GM21528 (cell line): ENCODE data around the gene ZNF718.
"Not testable (repeated sequence)": the region's sequence is repeated elsewhere in the genome, so short reads cannot be mapped to it uniquely, and the experiment has no call there.

Experiments used
- ATAC-seq: cut with Tn5 transposase; IDR thresholded peaks from one replicate; pipeline ENCODE4 v1.9.1; 2021; ENCODE audit warnings: mild to moderate bottlenecking, moderate library complexity; ENCODE audit not compliant: unreplicated experiment, low FRiP score

The ZNF718 gene

GRCh38 chr4:124275-125081 lies at the start of gene ZNF718:
ZNF718 (plus strand) TSS chr4:124501; CDS start chr4:124671, 170 bp downstream.
- peak; percentile 99 for ATAC-seq

- no peak for ATAC-seq
These were observed 38.4 kb upstream of the ZNF718 start for GRCh38 chr4:85951-86350.

DNA sequence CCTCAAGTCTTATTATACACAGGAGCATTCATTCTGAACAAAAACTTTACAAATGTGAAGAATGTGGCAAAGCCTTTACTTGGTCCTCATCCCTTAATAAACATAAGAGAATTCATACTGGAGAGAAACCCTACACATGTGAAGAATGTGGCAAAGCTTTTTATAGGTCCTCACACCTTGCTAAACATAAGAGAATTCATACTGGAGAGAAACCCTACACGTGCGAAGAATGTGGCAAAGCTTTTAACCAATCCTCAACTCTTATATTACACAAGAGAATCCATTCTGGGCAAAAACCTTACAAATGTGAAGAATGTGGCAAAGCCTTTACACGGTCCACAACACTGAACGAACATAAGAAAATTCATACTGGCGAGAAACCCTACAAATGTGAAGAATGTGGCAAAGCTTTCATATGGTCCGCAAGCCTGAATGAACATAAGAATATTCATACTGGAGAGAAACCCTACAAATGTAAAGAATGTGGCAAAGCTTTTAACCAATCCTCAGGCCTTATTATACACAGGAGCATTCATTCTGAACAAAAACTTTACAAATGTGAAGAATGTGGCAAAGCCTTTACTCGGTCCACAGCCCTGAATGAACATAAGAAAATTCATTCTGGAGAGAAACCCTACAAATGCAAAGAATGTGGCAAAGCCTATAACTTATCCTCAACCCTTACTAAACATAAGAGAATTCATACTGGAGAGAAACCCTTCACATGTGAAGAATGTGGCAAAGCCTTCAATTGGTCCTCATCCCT lies 37.6 kb upstream of the ZNF718 start:
- not testable (repeated sequence) for ATAC-seq

- ATAC-seq: no peak
These were observed 25.9 kb upstream of the ZNF718 start for GRCh38 chr4:98386-98785.

DNA sequence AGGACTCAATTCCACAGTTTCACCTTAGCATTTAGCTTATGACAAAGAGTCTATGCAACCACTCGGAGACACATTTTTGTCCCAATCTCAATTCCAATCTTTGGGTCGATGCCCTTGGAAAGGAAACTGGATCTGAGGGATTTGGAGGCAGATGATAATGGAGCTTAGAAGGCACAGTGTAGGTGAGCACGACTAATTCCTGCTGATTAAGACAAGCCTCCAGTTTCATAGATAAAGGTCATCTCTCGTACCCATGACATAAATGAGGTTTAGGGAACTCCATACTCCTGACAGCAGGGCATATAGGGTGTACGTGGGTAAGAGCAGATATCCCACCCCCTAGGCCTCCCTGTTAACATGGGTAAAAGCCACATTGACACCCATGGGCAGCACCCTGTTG lies 24.4 kb upstream of the ZNF718 start:
- ATAC-seq: no peak

- no peak for ATAC-seq
These were observed 17.2 kb upstream of the ZNF718 start for GRCh38 chr4:107083-107443.

DNA sequence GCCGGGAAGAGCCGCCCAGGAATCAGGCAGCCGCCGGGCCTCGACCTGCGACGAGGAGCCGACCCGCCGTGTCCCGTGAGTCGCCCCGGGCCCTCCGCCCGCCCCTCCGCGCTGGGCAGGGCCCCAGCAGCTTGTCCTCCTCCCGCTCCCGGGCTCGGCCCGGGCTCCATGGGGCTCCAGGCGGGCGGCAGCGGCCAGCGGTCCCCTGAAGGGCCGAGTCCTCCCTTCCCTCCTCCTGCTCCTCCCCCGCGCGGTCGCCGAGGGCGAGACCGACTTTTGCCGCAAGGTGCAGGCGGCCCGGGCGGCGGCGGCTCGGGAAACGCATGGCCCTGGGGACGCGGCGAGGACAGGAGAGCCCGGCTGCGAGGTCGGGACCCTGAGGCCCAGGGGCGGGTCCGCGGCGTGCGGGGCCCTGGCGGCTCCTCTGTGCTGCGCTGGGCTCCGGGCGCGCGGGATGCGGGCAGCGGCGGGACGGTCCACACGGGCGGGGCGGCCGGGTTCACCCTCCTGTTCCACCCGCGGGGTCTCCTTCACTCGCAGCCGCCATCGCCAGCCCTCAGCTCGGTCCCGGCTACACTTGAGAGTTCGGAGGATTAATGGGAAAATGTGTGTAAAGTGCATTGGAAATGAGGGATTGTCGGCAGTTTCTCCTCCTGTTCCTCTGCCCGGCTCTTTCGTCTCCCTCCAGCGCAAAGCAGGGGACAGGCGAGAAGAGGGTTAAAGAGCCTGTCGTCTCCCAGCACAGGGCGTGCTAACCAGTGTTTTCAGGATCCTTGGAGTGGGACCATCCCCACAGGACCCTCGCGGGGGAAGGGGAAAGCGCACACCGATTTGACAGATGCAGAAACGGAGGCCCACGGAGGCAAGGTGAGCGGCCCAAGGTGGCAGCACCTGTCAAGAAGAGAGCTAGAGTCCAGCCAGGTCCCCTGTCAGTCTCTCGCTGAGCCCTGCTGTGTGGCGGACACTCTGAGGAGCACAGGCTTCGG lies 16.6 kb upstream of the ZNF718 start:
- ATAC-seq: no peak

DNA sequence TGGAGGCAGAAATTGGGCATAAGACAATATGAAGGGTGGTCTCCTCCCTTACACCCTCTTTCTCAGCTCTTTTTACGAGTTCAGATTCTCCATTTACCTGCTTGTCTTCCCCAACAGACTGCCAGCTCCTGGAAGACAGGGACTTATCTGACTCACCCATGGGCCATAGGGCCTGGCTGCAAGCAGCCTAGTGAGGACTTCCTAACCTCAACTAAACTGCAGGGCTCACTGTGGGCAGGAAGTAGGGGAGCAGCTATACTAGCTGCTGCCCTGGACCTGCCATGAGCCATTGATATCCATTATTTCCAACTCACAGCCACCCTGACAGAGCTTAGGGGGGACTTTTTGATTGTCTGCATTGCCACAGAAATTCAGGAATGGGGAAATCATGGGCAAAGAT lies 11.5 kb upstream of the ZNF718 start:
- no peak for ATAC-seq

- no peak for ATAC-seq
These were observed 10.6 kb upstream of the ZNF718 start for GRCh38 chr4:113732-114131.

- no peak for ATAC-seq
These were observed 10.2 kb upstream of the ZNF718 start for GRCh38 chr4:114149-114548.

DNA sequence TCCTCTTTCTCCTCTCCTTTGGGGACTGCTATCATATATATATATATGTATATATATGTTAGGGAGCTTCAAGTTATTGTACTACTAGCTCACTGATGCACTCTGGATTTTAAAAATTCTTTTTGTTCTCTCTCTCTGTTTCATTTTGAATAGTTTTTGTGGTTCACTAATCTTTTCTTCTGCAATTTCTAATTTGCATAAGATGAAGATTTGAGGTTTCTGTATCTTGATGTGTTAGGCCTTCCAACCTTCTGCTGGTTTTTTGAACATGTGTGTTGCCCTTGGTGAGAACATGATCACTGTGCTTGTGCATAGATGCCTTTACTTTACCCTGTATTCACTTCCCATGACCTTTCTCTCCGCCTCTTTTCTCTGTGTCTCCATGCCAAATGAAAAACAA lies 7.8 kb upstream of the ZNF718 start:
- no peak for ATAC-seq

DNA sequence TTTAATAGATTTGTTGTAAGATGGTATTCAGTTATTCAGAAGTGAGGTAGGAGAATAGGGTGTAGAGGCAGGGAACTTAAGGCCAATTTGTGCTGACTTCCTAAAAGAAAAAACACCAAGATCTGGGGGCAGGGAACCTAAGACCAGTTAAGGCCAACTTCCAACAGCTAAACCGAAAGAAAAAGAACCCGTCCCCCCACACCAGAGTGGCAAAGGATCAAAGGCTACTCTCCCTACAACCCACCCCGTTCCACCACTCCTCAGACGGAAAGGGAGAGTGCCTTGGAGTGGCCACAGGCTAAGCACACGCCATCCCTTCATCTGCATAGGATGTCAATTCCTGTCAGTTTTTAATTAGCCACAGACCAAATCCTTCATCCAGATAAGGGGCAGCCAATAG lies 3.7 kb upstream of the ZNF718 start:
- ATAC-seq: no peak

DNA sequence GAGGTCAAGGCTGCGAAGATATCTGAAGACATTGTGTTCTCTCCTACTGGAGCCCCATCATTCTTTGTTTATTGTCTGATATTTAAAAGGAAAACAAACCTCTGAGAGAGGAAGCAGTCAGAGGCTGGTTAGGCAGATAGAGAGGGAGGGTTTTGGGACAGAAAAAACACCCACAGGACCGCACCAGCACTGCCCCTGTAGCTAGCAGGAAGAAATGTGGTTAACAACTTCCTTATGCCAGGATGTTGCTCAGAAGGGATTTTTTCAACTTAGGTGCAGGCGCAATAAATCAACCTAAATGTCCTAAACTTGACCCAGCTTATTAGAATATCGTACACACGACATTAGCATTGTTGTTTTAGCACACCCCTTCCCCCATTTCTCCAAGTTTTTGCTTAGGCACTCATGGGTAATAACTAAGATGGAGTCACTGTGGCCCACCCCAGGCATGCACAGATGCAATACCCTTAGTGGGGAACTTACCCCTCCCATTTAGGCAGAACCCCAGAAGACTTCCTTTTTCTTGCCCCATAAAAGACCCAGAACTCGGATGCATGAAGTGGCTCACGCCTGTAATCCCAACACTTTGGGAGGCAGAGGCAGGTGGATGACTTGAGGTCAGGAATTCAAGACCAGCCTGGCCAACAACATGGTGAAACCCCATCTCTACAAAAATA lies 2.8 kb upstream of the ZNF718 start:
- no peak for ATAC-seq

- not testable (repeated sequence) for ATAC-seq
These were observed 403 bp upstream of the ZNF718 start for GRCh38 chr4:123922-124274.

GRCh38 chr4:125091-125771 lies 930 bp downstream of the ZNF718 start:
- ATAC-seq: peak; percentile 34

- no peak for ATAC-seq
These were observed 1.5 kb downstream of the ZNF718 start for GRCh38 chr4:125833-126232.

GRCh38 chr4:132483-132882 lies 8.2 kb downstream of the ZNF718 start:
- ATAC-seq: no peak

GRCh38 chr4:138935-139334 lies 14.6 kb downstream of the ZNF718 start:
- no peak for ATAC-seq

DNA sequence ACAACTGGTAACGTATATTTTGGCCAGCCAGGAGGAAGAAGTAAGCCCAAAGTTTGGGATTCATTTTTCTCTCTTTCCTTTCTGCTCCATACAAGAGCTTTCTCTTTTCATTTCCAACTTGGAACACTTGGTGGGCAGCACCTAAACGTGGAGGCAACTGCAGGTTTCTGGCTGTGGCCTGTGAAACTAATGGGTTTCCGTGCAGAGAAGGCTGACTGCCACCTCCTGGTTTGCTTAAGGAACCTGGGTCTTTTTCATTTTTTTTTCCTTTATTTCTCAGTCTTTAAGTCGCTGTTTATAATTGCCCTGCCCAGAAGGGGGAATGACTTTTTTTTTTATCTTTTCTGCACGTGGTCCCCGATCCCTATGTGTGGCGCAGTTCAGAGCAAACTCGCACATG lies 15.4 kb downstream of the ZNF718 start:
- ATAC-seq: no peak

DNA sequence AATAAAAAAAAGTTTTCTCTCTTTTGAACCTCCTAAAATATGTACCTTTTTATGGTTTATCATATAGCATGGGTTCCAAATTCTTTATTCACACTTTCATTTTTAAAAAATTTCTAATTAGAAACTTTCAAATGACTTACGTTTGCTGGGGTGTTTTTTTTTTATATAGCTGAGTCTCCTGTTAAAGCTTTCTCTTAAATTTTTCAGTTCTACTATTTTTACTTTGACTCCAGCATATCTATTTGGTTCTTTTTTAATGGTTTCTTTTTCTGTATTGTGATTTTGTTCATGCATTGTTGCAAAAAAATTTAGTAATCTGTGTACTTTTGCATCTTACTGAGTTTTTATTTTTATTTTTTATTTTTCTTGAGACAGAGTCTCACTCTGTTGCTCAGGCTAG lies 22.3 kb downstream of the ZNF718 start:
- no peak for ATAC-seq
